NCI-H1436 treated with DMSO at 0.1 percent for 48 hours (cell line): Measurements from ENCODE around the gene RGMA.

Experiments
- DNase-seq: peaks from one replicate; lab custom pipeline; 2025; lab: John Stamatoyannopoulos, UW

RGMA gene

GRCh38 chr15:93017526-93017925 lies 71.5 kb downstream of the RGMA start:
- DNase-seq: no peak

- DNase-seq: no peak
Measured at GRCh38 chr15:93012786-93013185, 76.2 kb downstream of the RGMA start.

GRCh38 chr15:93007994-93008393 lies 81.0 kb downstream of the RGMA start:
- no peak for DNase-seq

- DNase-seq: no peak
Measured at GRCh38 chr15:93005133-93005532, 83.9 kb downstream of the RGMA start.

- DNase-seq: no peak
Measured at GRCh38 chr15:93001881-93002280, 87.1 kb downstream of the RGMA start.

- DNase-seq: no peak
Measured at GRCh38 chr15:93001156-93001555, 87.9 kb downstream of the RGMA start.

GRCh38 chr15:92997821-92998220 lies 91.2 kb downstream of the RGMA start:
- DNase-seq: no peak

GRCh38 chr15:92992720-92993119 lies 96.3 kb downstream of the RGMA start:
- DNase-seq: no peak

- no peak for DNase-seq
Measured at GRCh38 chr15:92990031-92990430, 99.0 kb downstream of the RGMA start.

- DNase-seq: no peak
Measured at GRCh38 chr15:92989470-92989869, 99.5 kb downstream of the RGMA start.
